H9 (cell line): Measurements from ENCODE around the gene MAEA. TPM values are rescaled to one million over a fixed set of nuclear protein-coding genes. Genes with fewer than 3 reads are reported as not detected.

Experiments
- DNase-seq: peaks from one replicate; pipeline ENCODE4 v3.0.0-alpha.2; 2017
- H2AFZ ChIP-seq: one replicate; pipeline ENCODE4 v1.6.1; 2013; ENCODE audit warnings: mild to moderate bottlenecking, low read length, control low read depth, moderate library complexity
- H2AK5ac ChIP-seq: 2 replicates; pipeline ENCODE4 v1.6.1; 2013; ENCODE audit warnings: low read length, control low read depth, mixed read lengths; ENCODE audit not compliant: insufficient read length
- H2BK120ac ChIP-seq: one replicate; pipeline ENCODE4 v1.6.1; 2013; ENCODE audit warnings: low read depth, mild to moderate bottlenecking, low read length, control low read depth, inconsistent platforms; ENCODE audit not compliant: poor library complexity, severe bottlenecking
- H2BK12ac ChIP-seq: 2 replicates; pipeline ENCODE4 v1.6.1; 2013; ENCODE audit warnings: low read length, control low read depth, mixed read lengths, low read depth; ENCODE audit not compliant: insufficient read length
- H2BK15ac ChIP-seq: 2 replicates; pipeline ENCODE4 v1.6.1; 2013; ENCODE audit warnings: low read depth, low read length, control low read depth
- H2BK20ac ChIP-seq: one replicate; pipeline ENCODE4 v1.6.1; 2013; ENCODE audit warnings: low read depth, mild to moderate bottlenecking, low read length, control low read depth, inconsistent platforms; ENCODE audit not compliant: poor library complexity, severe bottlenecking
- H2BK5ac ChIP-seq: 2 replicates; pipeline ENCODE4 v1.6.1; 2013; ENCODE audit warnings: low read length, control low read depth, mixed read lengths; ENCODE audit not compliant: insufficient read length
- H3K14ac ChIP-seq: 2 replicates; pipeline ENCODE4 v1.6.1; 2013; ENCODE audit warnings: low read length, control low read depth; ENCODE audit not compliant: insufficient read depth
- H3K18ac ChIP-seq: 2 replicates; pipeline ENCODE4 v1.6.1; 2013; ENCODE audit warnings: low read depth, mild to moderate bottlenecking, mixed read lengths, low read length, control low read depth; ENCODE audit not compliant: insufficient read length
- H3K23ac ChIP-seq: 2 replicates; pipeline ENCODE4 v1.6.1; 2013; ENCODE audit warnings: low read length, control low read depth, mixed read lengths, low read depth; ENCODE audit not compliant: insufficient read length
- H3K23me2 ChIP-seq: 2 replicates; pipeline ENCODE4 v1.6.1; 2013; ENCODE audit warnings: low read depth, mild to moderate bottlenecking, mixed read lengths, low read length, control low read depth; ENCODE audit not compliant: insufficient read length, poor library complexity, severe bottlenecking
- H3K27ac ChIP-seq: 2 replicates; pipeline ENCODE4 v1.5.1; 2013; ENCODE audit warnings: low read length, control low read depth, mixed read lengths, low read depth; ENCODE audit not compliant: insufficient read length
- H3K27me3 ChIP-seq: 2 replicates; pipeline ENCODE4 v1.6.1; 2013; ENCODE audit warnings: low read length, control low read depth, inconsistent platforms; ENCODE audit not compliant: insufficient read depth
- H3K4ac ChIP-seq: 2 replicates; pipeline ENCODE4 v1.6.1; 2013; ENCODE audit warnings: low read depth, mild to moderate bottlenecking, control low read depth, inconsistent platforms, low read length, moderate library complexity
- H3K4me1 ChIP-seq: 2 replicates; pipeline ENCODE4 v1.6.1; 2013; ENCODE audit warnings: low read length, control low read depth, inconsistent platforms; ENCODE audit not compliant: insufficient read depth
- H3K4me2 ChIP-seq: 2 replicates; pipeline ENCODE4 v1.6.1; 2013; ENCODE audit warnings: low read length, control low read depth, mixed read lengths; ENCODE audit not compliant: insufficient read length, insufficient read depth
- H3K56ac ChIP-seq: 2 replicates; pipeline ENCODE4 v1.6.1; 2013; ENCODE audit warnings: low read depth, mild to moderate bottlenecking, mixed read lengths, low read length, control low read depth; ENCODE audit not compliant: insufficient read length
- H3K79me1 ChIP-seq: 2 replicates; pipeline ENCODE4 v1.6.1; 2013; ENCODE audit warnings: low read depth, mild to moderate bottlenecking, moderate library complexity, low read length, control low read depth, inconsistent platforms; ENCODE audit not compliant: insufficient read depth, poor library complexity, severe bottlenecking
- H3K79me2 ChIP-seq: 2 replicates; pipeline ENCODE4 v1.6.1; 2013; ENCODE audit warnings: low read length, control low read depth, inconsistent platforms; ENCODE audit not compliant: insufficient read depth
- H3K9ac ChIP-seq: 2 replicates; pipeline ENCODE4 v1.6.1; 2013; ENCODE audit warnings: low read length, control low read depth, mixed read lengths; ENCODE audit not compliant: insufficient read length; ENCODE audit errors: extremely low read depth
- H3K9me3 ChIP-seq: one replicate; pipeline ENCODE4 v1.6.1; 2013; ENCODE audit warnings: low read depth, low read length, inconsistent platforms; ENCODE audit not compliant: control insufficient read depth
- H3T11ph ChIP-seq: one replicate; pipeline ENCODE4 v1.6.1; 2013; ENCODE audit warnings: mild to moderate bottlenecking, low read length, control low read depth, inconsistent platforms
- H4K20me1 ChIP-seq: one replicate; pipeline ENCODE4 v1.6.1; 2013; ENCODE audit not compliant: control insufficient read depth, insufficient read length, insufficient read depth
- H4K5ac ChIP-seq: 2 replicates; pipeline ENCODE4 v1.6.1; 2013; ENCODE audit warnings: low read depth, mild to moderate bottlenecking, mixed read lengths, low read length, control low read depth; ENCODE audit not compliant: insufficient read length
- H4K8ac ChIP-seq: replicated peaks from 2 replicates; pipeline ENCODE4 v1.6.1; 2013; ENCODE audit warnings: low read length, control low read depth, mixed read lengths, low read depth; ENCODE audit not compliant: insufficient read length
- H4K91ac ChIP-seq: 2 replicates; pipeline ENCODE4 v1.6.1; 2013; ENCODE audit warnings: low read depth, mild to moderate bottlenecking, moderate library complexity, mixed read lengths, low read length, control low read depth; ENCODE audit not compliant: insufficient read length
- H3K27ac Mint-ChIP-seq, 3 experiments: 2 replicates in 2 of 3; 3 replicates in 1 of 3; pipeline ENCODE4 v1.8.0; 2020 to 2021; ENCODE audit warnings: mixed read lengths in 3 of 3, mild to moderate bottlenecking in 1 of 3, moderate library complexity in 1 of 3
- H3K27me3 Mint-ChIP-seq: 2 replicates; pipeline ENCODE4 v1.8.0; 2021; ENCODE audit warnings: low read depth, mild to moderate bottlenecking, moderate library complexity, mixed read lengths
- H3K36me3 Mint-ChIP-seq, 3 experiments: 2 replicates in 2 of 3; 3 replicates in 1 of 3; pipeline ENCODE4 v1.8.0; 2020 to 2021; ENCODE audit warnings: low read depth in 3 of 3, mixed read lengths in 3 of 3; ENCODE audit not compliant: insufficient read depth in 1 of 3
- H3K4me1 Mint-ChIP-seq, 2 experiments: 2 replicates each; pipeline ENCODE4 v1.8.0; 2020; ENCODE audit warnings: mixed read lengths in 2 of 2
- H3K4me3 Mint-ChIP-seq, 2 experiments: 2 replicates in 1 of 2; 3 replicates in 1 of 2; pipeline ENCODE4 v1.8.0; 2020 to 2021; ENCODE audit warnings: mild to moderate bottlenecking in 2 of 2, mixed read lengths in 2 of 2, moderate library complexity in 1 of 2
- H3K9me3 Mint-ChIP-seq, 2 experiments: 2 replicates in 1 of 2; 3 replicates in 1 of 2; pipeline ENCODE4 v1.8.0; 2020; ENCODE audit warnings: mild to moderate bottlenecking in 2 of 2, mixed read lengths in 2 of 2, moderate library complexity in 1 of 2
- WGBS: extraction: QIAGEN DNeasy Blood & Tissue Kit; methylation state at CpG from one replicate; pipeline ENCODE4 v1.1.7; 2013; ENCODE audit warnings: missing lambda C conversion rate, low lambda C conversion rate, mixed read lengths; ENCODE audit not compliant: insufficient read length; ENCODE audit errors: extremely low coverage; 5-methylcytosine and 5-hydroxymethylcytosine counted together
- total RNA-seq: library from RNA; stranded (reverse); gene quantifications from 2 replicates; pipeline ENCODE4 v1.2.1, GENCODE V29; 2021
- TF ChIP-seq, protein P1 (sequence below): fragments of 200-600 bp; sonication (generic); conservative IDR thresholded peaks from 3 replicates; pipeline ENCODE4 v1.8.0; 2021; ENCODE audit warnings: antibody characterized with exemption, mild to moderate bottlenecking

Gene MAEA
- total RNA-seq, 1 experiment from 2014 or later: 85.6 TPM

DNA sequence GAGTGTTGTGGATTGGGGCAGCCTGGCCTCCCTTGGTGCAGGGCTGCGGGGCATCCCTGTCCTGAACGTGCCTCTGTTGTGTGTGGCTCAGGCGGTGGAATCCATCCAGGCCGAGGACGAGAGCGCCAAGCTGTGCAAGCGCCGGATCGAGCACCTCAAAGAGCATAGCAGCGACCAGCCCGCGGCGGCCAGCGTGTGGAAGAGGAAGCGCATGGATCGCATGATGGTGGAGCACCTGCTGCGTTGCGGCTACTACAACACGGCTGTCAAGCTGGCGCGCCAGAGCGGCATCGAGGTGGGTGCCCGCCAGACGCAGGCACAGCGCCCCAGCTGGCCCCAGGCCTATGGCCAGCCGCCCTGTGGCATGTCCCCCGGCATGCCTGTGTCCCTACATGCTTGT lies 25.6 kb downstream of the MAEA start:
- H2BK20ac ChIP-seq: no peak overlapping the region
- H4K91ac ChIP-seq: no peak overlapping the region
- no peak overlapping the region for H2BK12ac ChIP-seq
- H3K18ac ChIP-seq: no peak overlapping the region
- no peak overlapping the region for H2BK120ac ChIP-seq
- TF ChIP-seq, protein P1, sequence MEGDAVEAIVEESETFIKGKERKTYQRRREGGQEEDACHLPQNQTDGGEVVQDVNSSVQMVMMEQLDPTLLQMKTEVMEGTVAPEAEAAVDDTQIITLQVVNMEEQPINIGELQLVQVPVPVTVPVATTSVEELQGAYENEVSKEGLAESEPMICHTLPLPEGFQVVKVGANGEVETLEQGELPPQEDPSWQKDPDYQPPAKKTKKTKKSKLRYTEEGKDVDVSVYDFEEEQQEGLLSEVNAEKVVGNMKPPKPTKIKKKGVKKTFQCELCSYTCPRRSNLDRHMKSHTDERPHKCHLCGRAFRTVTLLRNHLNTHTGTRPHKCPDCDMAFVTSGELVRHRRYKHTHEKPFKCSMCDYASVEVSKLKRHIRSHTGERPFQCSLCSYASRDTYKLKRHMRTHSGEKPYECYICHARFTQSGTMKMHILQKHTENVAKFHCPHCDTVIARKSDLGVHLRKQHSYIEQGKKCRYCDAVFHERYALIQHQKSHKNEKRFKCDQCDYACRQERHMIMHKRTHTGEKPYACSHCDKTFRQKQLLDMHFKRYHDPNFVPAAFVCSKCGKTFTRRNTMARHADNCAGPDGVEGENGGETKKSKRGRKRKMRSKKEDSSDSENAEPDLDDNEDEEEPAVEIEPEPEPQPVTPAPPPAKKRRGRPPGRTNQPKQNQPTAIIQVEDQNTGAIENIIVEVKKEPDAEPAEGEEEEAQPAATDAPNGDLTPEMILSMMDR: no peak
- no peaks in the 10 kb centered on the region for H3K4me1 ChIP-seq
- no peak overlapping the region for H4K5ac ChIP-seq
- H3K27ac Mint-ChIP-seq: peak overlapping the region in 2 of 3 experiments; percentile 61 to 74; a peak in 2 of 7 replicates
- H2BK5ac ChIP-seq: no peak overlapping the region
- no peak overlapping the region for H2BK15ac ChIP-seq
- no peak overlapping the region for H3K14ac ChIP-seq
- no peak overlapping the region for H4K8ac ChIP-seq
- no peak overlapping the region for H3K4ac ChIP-seq
- H3K36me3 Mint-ChIP-seq: peaks cover 52 to 80% (median 65%) of the 10 kb centered on the region in 3 experiments
- no peak overlapping the region for H3K27ac ChIP-seq
- H3K9me3 ChIP-seq: no peaks in the 10 kb centered on the region
- peaks cover 3 to 7% of the 10 kb centered on the region in 2 experiments; a peak in 3 of 5 replicates for H3K9me3 Mint-ChIP-seq
- H3K9ac ChIP-seq: no peak overlapping the region
- H3K27me3 ChIP-seq: no peaks in the 10 kb centered on the region
- H3K56ac ChIP-seq: no peak overlapping the region
- H3K79me2 ChIP-seq: peaks cover 6% of the 10 kb centered on the region
- no peak overlapping the region for H3K4me2 ChIP-seq
- H3T11ph ChIP-seq: no peak overlapping the region
- H3K4me3 Mint-ChIP-seq: no peak overlapping the region
- H2AFZ ChIP-seq: no peak overlapping the region
- 0 out of 4 replicates have a peak, but pooled peaks cover 0 to under 1% of the 10 kb centered on the region in 2 experiments for H3K4me1 Mint-ChIP-seq
- H4K20me1 ChIP-seq: peaks cover 2% of the 10 kb centered on the region
- WGBS: no CpG with 5 or more reads among the region's 28 CpGs
- H2AK5ac ChIP-seq: no peak overlapping the region
- DNase-seq: peak; percentile 27
- H3K23ac ChIP-seq: no peak overlapping the region
- no peaks in the 10 kb centered on the region for H3K27me3 Mint-ChIP-seq
- peaks cover 17% of the 10 kb centered on the region for H3K79me1 ChIP-seq
- no peaks in the 10 kb centered on the region for H3K23me2 ChIP-seq
